ENCODE measurements around the gene ZBTB49.

DNA sequence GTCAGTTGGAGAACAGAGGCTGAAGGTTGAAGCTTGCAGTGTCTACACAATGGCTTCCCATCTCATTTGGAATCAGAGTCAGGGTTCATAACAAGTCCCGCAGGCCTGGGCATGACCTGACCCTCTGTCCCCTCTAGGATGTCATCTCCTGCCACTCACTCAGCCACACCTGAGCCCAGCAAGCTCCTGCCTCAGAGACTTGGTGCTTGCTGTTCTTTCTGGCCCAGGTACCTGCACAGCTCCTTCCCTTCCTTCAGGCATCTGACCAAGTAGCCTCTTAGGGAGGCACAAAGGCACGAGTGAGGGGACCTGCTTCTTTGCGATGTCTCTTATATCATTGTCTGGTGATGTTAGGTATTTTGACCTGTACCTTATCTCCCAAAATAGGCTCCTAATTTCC is 9.0 kb downstream of the ZBTB49 start:
- TF ChIP-seq, protein P1, sequence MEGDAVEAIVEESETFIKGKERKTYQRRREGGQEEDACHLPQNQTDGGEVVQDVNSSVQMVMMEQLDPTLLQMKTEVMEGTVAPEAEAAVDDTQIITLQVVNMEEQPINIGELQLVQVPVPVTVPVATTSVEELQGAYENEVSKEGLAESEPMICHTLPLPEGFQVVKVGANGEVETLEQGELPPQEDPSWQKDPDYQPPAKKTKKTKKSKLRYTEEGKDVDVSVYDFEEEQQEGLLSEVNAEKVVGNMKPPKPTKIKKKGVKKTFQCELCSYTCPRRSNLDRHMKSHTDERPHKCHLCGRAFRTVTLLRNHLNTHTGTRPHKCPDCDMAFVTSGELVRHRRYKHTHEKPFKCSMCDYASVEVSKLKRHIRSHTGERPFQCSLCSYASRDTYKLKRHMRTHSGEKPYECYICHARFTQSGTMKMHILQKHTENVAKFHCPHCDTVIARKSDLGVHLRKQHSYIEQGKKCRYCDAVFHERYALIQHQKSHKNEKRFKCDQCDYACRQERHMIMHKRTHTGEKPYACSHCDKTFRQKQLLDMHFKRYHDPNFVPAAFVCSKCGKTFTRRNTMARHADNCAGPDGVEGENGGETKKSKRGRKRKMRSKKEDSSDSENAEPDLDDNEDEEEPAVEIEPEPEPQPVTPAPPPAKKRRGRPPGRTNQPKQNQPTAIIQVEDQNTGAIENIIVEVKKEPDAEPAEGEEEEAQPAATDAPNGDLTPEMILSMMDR (IDR thresholded peaks at IDR 0.05): no peak
- TF ChIP-seq ZFX (IDR thresholded peaks at IDR 0.05; ENCODE audit: borderline replicate concordance): no peak

Measured in 22Rv1 (cell line).